GM06990 (cell line): ENCODE results near the gene ISY1.

Experiments used
- DNase-seq: peaks from one replicate; pipeline ENCODE4 v3.0.0-alpha.2; 2011; ENCODE audit not compliant: insufficient read length; ENCODE audit errors: extremely low read depth
- H3K27me3 ChIP-seq: replicated peaks from 2 replicates; pipeline ENCODE4 v1.6.0; 2011; ENCODE audit warnings: low read length; ENCODE audit not compliant: control insufficient read depth, insufficient read depth
- H3K36me3 ChIP-seq: 2 replicates; pipeline ENCODE4 v1.5.1; 2011; ENCODE audit warnings: low read length; ENCODE audit not compliant: control insufficient read depth, insufficient read depth
- H3K4me3 ChIP-seq: replicated peaks from 2 replicates; pipeline ENCODE4 v1.5.1; 2011; ENCODE audit warnings: low read depth, mild to moderate bottlenecking, control low read depth, low read length
- TF ChIP-seq, protein P1 (sequence below): IDR thresholded peaks from 2 replicates; pipeline ENCODE4 v1.5.1; 2011; ENCODE audit warnings: low read length, control low read depth, mild to moderate bottlenecking, inconsistent platforms; ENCODE audit not compliant: insufficient read depth, poor library complexity, severe bottlenecking

The ISY1 gene

DNA sequence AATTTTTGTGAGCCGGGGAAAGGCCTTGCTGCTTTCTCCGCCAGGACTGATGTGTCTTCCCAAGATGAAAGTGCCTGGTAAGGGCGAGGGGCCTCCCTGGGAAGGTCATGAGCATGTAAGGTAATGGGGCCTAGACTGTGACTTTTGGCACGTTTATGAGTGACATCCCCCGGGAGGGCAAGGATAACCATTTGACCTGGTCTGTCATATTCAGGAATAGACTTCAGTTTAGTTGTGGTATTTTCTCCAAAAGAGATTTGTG, 23.5 kb upstream of the ISY1 start:
- DNase-seq, result no peak
- TF ChIP-seq, protein P1, sequence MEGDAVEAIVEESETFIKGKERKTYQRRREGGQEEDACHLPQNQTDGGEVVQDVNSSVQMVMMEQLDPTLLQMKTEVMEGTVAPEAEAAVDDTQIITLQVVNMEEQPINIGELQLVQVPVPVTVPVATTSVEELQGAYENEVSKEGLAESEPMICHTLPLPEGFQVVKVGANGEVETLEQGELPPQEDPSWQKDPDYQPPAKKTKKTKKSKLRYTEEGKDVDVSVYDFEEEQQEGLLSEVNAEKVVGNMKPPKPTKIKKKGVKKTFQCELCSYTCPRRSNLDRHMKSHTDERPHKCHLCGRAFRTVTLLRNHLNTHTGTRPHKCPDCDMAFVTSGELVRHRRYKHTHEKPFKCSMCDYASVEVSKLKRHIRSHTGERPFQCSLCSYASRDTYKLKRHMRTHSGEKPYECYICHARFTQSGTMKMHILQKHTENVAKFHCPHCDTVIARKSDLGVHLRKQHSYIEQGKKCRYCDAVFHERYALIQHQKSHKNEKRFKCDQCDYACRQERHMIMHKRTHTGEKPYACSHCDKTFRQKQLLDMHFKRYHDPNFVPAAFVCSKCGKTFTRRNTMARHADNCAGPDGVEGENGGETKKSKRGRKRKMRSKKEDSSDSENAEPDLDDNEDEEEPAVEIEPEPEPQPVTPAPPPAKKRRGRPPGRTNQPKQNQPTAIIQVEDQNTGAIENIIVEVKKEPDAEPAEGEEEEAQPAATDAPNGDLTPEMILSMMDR, result no peak
- H3K4me3 ChIP-seq, result peak overlapping the region; percentile 100
- H3K27me3 ChIP-seq, result no peaks in the 10 kb centered on the region
- no peaks in the 10 kb centered on the region; the same call in 1 of the 2 replicates for H3K36me3 ChIP-seq

DNA sequence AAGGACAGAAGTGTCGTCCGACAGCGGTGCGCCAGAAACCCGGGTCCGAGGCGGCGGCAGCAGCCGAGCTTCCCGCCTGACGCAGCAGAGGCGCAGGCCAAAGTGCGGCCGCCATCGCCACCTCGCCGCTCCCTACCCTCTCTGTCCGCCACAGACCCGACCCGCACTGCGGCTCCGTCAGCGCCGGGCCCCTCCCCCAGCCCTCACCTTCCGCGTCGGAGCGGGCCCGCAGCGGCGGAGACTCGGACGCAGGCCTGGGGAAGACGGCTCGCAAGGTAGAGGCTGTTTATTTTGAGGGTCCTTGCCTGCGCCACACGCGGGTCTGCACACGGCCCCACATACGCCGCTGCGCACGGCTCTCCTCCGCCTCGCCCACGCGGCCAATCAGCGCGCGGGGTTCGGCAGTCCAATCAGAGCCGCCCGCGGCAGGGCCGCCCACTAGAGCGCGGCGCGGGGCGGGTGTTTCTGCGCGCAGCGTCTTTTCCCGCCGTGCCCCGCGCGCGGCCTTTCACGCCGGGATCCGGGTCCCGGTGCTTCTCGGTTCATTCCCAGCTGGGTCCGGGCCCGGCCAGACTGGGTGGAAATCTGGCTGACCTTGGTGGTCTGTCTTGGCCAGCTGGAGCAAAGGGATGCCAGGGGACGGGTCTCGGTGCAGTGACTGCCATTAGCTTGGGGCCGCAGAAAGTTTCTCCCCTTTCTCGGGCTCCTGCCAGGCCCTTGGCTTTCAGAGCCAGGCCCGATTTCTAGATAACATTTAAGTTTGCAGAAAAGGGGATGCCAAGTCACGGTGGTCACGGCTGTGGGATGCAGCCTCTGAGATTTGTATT, 22.9 kb upstream of the ISY1 start, which contains the start of gene CNBP:
Gene CNBP (minus strand): TSS at position 328 of the 827 bp plus-strand sequence. CDS start 12,139 bp downstream, outside the sequence.
- Histone ChIP-seq H3K36me3 (no peaks in the 10 kb centered on the region; the same call in 1 of the 2 replicates), H3K27me3 (no peaks in the 10 kb centered on the region), H3K4me3 (peak within 1 kb of the TSS; percentile 100)
- DNase-seq, result peak; percentile 97
- TF ChIP-seq, protein P1, result no peak

DNA sequence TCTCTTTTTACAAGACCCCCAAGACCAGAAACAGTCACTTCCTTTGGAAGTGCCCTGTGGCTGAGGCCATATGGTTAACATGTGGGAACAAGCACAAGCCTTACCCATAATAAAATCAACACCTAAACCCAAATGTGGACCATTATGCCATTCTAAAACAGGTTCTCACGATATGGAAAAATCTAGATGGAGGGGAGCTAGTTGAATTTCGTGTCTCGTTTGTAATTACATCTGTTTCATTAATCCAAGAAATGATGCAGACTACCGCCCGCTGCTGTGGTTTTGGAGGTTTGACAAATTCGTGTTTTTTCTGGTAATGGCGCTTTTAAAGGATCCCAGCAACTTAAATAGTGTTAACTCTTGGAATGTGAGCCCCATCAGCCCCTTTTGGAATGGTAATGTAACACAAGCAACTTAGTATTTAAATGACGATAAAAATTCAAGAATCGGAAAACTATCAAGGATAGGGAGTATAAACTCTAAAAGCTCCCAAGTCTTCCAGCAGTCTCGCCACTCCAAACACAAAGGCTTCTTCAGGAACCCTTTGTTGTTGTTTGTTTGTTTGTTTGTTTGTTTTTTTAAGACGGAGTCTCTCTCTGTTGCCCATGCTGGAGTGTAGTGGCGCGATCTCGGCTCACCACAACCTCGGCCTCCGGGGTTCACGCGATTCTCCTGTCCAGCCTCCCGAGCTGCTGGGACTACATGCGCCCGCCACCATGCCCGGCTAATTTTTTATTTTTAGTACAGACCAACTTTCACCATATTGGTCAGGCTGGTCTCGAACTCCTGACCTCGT, 21.7 kb upstream of the ISY1 start:
- TF ChIP-seq, protein P1, result no peak
- H3K27me3 ChIP-seq, result no peaks in the 10 kb centered on the region
- DNase-seq, result no peak
- no peaks in the 10 kb centered on the region; the same call in 1 of the 2 replicates for H3K36me3 ChIP-seq
- peak overlapping the region; percentile 100 for H3K4me3 ChIP-seq

DNA sequence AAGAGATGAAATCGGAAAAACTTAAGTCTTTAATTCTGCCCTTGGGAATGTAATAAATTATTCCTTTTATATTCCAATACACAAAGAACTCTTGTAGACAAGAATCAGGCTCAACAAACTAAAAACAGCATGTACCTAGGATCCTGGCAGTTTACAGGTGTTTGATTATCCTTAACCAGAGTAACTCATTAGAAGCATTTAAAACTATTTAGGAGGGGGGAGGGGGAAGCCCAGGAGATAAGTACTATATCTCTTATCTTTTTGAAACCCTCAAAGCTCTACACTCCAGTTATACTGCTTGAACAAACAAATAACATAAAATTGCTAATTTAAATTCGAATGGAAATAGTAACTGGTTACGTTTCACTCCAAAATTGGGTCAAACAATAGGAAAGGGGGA, 21.0 kb upstream of the ISY1 start:
- H3K36me3 ChIP-seq, result no peaks in the 10 kb centered on the region; the same call in 1 of the 2 replicates
- no peak for DNase-seq

DNA sequence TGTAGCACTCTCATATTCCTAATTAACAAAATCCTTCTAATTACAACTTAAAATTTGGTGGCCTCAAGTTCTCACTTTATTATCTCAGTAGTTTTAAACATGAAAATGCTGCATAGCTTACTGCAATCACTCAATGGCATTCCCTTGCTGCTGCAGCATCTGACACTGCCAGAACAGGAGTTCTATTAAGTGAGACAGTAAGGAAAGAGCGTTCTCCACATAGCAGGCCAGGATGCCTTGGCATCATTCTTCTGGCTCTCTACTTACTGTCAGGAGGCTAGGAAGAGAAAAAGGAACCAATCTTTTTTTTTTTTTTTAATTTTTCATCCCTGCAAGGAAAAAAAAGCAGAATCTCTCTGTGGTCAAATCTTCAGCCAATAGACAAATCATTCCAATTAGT, 19.6 kb upstream of the ISY1 start:
- H3K4me3 ChIP-seq, result peak overlapping the region; percentile 100
- H3K36me3 ChIP-seq, result peaks cover 2% of the 10 kb centered on the region; the same call in 1 of the 2 replicates

More for the DNA sequence above, 21.0 kb upstream of the ISY1 start:
- peak overlapping the region; percentile 100 for H3K4me3 ChIP-seq
- TF ChIP-seq, protein P1, result no peak
- no peaks in the 10 kb centered on the region for H3K27me3 ChIP-seq

More for the DNA sequence above, 19.6 kb upstream of the ISY1 start:
- TF ChIP-seq, protein P1, result no peak
- DNase-seq, result no peak
- no peaks in the 10 kb centered on the region for H3K27me3 ChIP-seq
